T-helper 1 cell treated with Interleukin-12 subunit alpha and Interleukin-12 subunit beta and Interleukin-4 antibody, amounts not matched to agents 30 ng/mL and 1 ng/mL, for 36 hours (primary cell): ENCODE results near the gene ACSBG1. TPM values are rescaled to one million over a fixed set of nuclear protein-coding genes. Genes with fewer than 3 reads are reported as not detected.

ENCODE experiments used
- intact Hi-C: fragments of 100-400 bp; cut with micrococcal nuclease; formaldehyde crosslinking; loops from one replicate; pipeline ENCODE4 v1.15.1; 2024
- total RNA-seq: library from RNA; stranded (reverse); gene quantifications from 2 replicates; pipeline ENCODE4 v1.2.3, GENCODE V29; 2022

ACSBG1 gene
- total RNA-seq, 1 donor from 2014 or later = not detected

DNA sequence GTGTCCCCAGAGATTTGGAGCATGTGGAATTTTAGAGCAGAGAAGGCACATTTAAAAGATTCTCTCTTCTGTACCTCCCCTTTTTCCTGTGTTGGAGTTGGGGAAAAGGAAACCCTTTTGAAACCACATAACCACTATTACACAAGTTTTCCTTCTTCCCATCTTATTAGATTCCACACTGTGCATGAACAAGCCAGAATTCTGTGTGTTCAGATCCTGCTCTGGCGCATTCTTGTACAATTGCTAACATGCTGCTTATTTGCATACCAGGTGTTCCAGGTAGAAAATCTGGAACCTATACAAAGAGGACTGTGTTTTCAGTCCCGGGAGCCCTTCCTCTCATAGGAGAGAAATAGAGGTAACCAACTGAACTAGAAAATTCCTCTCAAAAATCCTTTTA, 100.6 kb downstream of the ACSBG1 start:
- intact Hi-C loops = no loop called here

DNA sequence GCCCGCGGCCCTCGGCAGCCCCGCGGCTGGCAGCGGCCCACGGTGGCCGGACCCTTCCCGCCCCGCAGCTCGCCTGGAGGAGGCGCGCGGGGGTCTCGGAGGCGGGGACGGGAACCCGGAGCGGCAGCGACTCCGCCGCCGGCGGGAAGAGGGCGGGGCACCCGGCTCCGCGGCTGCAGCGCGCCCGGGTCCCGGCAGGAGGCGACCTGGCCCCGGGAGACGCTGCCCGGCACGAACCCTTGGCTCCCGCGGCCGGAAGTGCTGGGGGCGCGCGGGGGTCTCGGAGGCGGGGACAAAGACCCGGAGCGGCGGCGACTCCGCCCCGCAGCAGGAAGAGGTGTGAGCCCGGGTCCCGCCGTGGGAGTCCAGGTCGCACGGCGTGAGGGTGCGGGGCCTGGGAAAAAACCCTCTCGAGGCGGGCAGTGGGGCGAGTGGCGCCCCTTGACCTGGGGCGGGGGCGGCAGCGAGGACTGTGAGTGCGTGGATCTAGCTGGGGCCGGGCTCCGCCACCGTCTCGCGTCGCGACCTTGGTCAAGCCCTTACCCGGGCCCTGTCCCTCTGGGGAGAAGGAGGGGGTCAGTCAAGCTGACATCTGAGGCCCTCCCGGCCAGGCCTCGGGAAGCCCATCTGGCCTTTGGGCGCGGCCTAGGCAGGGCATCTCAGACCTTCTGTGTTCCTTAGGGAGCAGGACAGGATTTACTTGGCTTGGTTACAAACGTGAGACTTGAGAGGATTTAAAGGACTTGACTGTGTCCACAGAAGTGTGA, 102.9 kb downstream of the ACSBG1 start, which contains the start of gene CIB2:
CIB2 (minus strand) TSS at position 151 of the 767 bp plus-strand sequence. CDS start 230 bp downstream, outside the sequence.
- intact Hi-C loops = loop anchor here (1.0 kb wide), 6 partner anchors 18 to 168 kb away; partner anchors contain the start of genes IDH3A and SKIC8

DNA sequence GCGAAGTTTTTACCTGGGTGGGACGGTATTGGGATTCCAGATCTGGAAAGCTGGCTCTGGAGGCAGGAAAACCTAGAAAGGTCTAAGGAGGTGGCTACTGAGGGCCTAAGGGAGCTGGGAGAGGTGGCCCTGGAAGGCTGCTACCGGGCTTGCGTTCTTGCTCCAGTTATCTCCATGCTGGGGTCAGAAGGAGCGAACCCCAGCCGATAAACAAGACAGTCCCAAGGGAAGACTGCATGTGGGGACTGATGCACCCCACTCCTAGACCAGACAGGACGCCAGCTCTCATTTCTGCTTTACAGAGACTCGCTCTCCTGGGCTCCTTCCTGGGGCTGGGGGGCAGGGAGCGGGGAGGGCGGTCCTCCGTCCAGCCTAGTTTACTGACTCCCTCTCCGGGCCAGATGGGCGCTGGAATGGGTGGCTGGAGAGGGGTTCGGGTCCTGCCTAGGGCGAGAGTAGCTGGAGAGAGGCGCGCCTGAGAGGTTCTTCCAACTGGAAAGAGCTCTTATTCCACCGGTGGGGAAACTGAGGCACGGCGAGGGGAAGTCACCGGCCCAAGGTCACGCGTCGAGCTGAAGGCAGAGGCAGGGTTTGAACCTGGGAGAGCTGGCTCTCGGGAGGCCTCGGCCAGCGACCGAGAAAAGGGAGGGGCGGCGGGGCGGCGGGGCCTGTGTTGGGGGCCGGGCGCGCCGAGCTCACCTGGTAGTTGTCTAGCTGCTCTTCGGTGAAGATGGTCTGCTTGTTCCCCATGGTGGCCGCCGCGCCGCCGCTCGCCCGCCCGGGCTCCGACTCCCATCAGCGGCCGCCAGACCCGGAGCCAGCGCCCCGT, 103.7 kb downstream of the ACSBG1 start:
- intact Hi-C loops = loop anchor here (1.0 kb wide), 6 partner anchors 17 to 169 kb away; partner anchors contain the start of genes IDH3A and SKIC8

DNA sequence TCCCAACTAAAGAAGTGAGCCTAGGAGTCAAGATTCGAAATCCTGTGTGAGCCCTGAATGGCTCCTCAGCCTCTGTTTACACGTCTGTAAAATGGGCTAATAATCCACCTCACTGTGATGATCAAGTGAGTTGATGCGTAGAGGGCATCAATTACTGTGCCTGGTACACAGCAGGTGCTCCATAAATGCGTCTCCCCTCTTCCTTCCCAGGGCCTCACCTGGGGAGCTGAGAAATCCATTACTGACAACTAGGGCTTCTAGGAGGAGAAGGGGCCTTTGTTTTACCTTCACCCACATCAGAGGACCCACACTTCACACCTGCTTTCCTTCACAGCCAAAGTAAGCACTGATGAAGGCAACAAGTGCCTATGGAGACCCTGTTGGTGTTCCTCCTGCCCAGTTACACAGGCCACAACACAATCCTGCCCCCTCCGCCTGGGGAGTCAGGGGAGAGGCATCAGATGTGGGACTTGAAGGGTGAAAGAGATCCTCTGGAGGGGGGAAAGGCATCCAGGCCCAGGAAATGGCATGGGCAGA, 104.5 kb downstream of the ACSBG1 start:
- intact Hi-C loops = no loop called here

DNA sequence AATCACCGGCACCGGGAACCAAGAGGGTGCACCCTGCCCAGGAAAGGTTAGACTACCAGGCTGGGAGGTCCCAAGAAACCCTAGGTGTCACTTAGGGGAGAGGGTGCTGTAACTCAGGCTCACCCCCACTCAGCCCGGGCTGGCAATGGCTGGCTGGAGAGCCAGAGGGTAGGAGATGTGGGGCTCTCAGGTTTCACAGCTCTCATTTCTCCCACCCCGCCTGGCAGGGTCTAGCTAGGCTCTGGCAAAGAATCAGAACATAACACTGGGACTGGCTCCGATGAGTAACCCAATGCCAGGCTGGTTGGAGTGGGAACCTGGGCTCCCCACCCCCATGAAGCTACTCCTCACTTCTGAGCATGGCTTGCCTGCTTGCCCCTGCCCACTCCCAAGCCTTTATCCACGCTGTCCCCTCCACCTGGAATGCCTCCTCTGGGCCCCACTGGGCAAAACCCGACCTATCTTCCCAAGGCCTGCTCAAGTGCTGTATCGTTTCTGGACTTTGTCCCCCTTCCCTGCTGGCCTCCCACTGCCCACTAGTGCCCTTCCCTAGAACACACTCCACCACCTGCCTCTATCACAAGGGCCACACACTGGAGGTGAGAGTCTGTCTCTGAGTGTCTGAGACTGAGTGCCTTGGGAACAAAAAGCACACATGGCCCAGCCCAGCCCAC, 105.2 kb downstream of the ACSBG1 start:
- intact Hi-C loops = no loop called here

DNA sequence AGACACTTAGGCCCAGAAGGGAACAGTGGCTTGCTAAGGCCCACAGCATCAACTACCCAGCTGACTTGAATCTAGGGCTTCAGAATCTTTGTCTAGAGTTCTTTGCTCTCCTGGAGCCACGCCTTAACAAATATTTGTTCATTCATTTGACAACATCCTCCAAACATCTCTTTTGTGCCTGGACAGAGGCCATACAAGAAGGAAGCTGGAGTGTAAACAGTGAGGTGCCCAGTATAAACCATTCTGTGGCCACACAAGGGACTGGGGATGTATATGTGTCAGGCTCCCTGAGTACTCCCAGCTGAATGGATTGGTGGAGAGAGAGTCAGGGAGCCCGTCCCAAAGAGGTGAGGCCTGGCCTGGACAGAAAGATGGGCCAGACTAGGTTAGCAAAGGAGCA, 106.5 kb downstream of the ACSBG1 start:
- intact Hi-C loops = no loop called here

DNA sequence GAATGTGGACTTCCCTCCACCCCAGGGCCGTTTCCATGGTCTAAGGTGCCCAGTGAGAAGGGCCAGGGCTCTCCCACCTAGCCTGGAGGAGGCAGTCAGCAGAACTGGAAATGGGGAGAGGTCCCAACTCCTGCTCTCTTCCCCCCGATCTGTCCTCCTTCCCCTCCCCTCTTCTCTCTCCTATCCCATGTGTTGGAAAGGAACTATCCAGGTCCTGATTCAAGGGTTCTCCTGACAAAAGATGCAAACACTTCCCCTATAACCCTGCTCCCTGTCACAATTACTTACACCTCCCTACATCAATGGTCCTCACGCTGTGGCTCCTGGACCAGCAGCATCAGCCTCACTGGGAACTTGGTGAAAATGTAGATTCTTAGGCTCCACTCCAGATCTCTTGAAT, 109.1 kb downstream of the ACSBG1 start:
- intact Hi-C loops = no loop called here

DNA sequence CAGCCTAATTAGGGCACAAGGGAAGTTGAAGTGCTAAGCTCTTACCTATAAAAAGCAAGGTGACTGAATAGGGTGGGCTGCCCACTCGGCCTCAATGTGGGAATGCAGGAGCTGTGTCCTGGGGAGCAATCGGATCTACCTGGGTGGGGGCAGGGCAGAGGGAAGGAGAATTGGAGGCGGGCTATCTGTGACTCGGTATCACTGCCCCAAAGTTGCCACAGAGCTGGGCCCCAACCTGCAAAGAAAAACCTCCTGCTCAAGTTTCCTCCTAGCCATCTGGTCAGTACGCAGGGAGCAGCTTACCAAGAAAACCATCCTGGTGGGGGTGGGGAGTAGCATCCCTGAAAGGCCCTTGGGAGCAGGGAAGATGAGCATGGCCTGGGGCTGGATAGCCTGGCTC, 113.8 kb downstream of the ACSBG1 start:
- intact Hi-C loops = no loop called here

Other genes with a start within 250 kb of the ACSBG1 start
- gene TBC1D2B, start 156.9 kb downstream of the ACSBG1 start, total RNA-seq = 115 and 118 TPM in 2 replicates
- 0.07 and 0.27 TPM in 2 replicates for gene SH2D7, start 142.0 kb downstream of the ACSBG1 start, total RNA-seq
- 1.4 and 1.9 TPM in 2 replicates for gene CIB2, start 103.1 kb downstream of the ACSBG1 start, total RNA-seq
- 103 and 114 TPM in 2 replicates for gene IDH3A, start 85.2 kb downstream of the ACSBG1 start, total RNA-seq
- 38.9 and 39.7 TPM in 2 replicates for gene DNAJA4, start 30.0 kb upstream of the ACSBG1 start, total RNA-seq
- 42.6 and 43.1 TPM in 2 replicates for gene SKIC8, start 65.0 kb upstream of the ACSBG1 start, total RNA-seq
- not detected in 2 replicates for gene CRABP1, start 105.8 kb upstream of the ACSBG1 start, total RNA-seq
- gene IREB2, start 203.7 kb upstream of the ACSBG1 start, total RNA-seq = 73.4 and 80.5 TPM in 2 replicates